Peyer's patch (tissue), 4 donors: Measurements from ENCODE around the gene CDKAL1.

Experiments used
- CTCF ChIP-seq, 6 experiments: fragments of 450-650 bp in 4 of 6; fragments of 200-600 bp in 2 of 6; sonication (generic) in 1 of 6; IDR thresholded peaks; one replicate each; pipeline ENCODE4 v1.5.1; 2017 to 2019; ENCODE audit warnings: antibody characterized with exemption in 6 of 6, mild to moderate bottlenecking in 3 of 6, moderate library complexity in 1 of 6
- POLR2A ChIP-seq, 2 donors: fragments of 450-650 bp; IDR thresholded peaks; one replicate each; pipeline ENCODE4 v1.5.1; 2017; ENCODE audit warnings: antibody characterized with exemption in 2 of 2, mild to moderate bottlenecking in 2 of 2, moderate library complexity in 2 of 2

GRCh38 chr6:20674664-20675063 lies 140.4 kb downstream of the CDKAL1 start:
- TF ChIP-seq POLR2A (IDR thresholded peaks at IDR 0.05) (no peak), CTCF (IDR thresholded peaks at IDR 0.05) (no peak)
